IMR-90 (cell line): ENCODE results near the gene PALMD. TPM values are rescaled to one million over a fixed set of nuclear protein-coding genes. Genes with fewer than 3 reads are reported as not detected.

ENCODE experiments used
- ATAC-seq: fragments of 200-7000 bp; cut with Tn5 transposase; 2 replicates; pipeline ENCODE4 v1.9.1; 2020; ENCODE audit warnings: low read depth, mild to moderate bottlenecking, moderate library complexity
- BruUV-seq: library from RNA; stranded (reverse); fragments of 400-500 nt; replicated peaks from 2 replicates; lab custom pipeline; 2021; lab: Mats Ljungman, UMichigan
- CTCF ChIA-PET: fragments of 300-600 bp; formaldehyde crosslinking; extraction: SDS; loops from one replicate; lab custom pipeline; 2021; ENCODE audit warnings: antibody characterized with exemption; lab: Yijun Ruan, JAX
- POLR2A ChIA-PET: fragments of 300-600 bp; sonication (Branson Sonifier 250); formaldehyde crosslinking; loops from one replicate; lab custom pipeline; 2022; ENCODE audit warnings: antibody characterized with exemption; ENCODE audit not compliant: unreplicated experiment; lab: Charles Lee
- DNase-seq: peaks from one replicate; pipeline ENCODE4 v3.0.0; 2013
- H2AFZ ChIP-seq: replicated peaks from 2 replicates; pipeline ENCODE3; 2013; ENCODE audit warnings: low read length, mild to moderate bottlenecking; ENCODE audit not compliant: poor library complexity
- H2AK5ac ChIP-seq: 2 replicates; pipeline ENCODE4 v1.6.1; 2013; ENCODE audit warnings: low read depth, low read length, inconsistent platforms
- H2AK9ac ChIP-seq: replicated peaks from 2 replicates; pipeline ENCODE3; 2013; ENCODE audit warnings: mild to moderate bottlenecking, low read depth, low read length, moderate library complexity; ENCODE audit not compliant: poor library complexity
- H2BK120ac ChIP-seq: 2 replicates; pipeline ENCODE4 v1.6.1; 2013; ENCODE audit warnings: low read depth, low read length, inconsistent platforms
- H2BK15ac ChIP-seq: 3 replicates; pipeline ENCODE4 v1.6.1; 2013; ENCODE audit warnings: low read depth, low read length, inconsistent platforms
- H2BK20ac ChIP-seq: 2 replicates; pipeline ENCODE4 v1.6.1; 2013; ENCODE audit warnings: low read depth, mild to moderate bottlenecking, inconsistent platforms, low read length, moderate library complexity
- H2BK5ac ChIP-seq: 2 replicates; pipeline ENCODE4 v1.6.1; 2013; ENCODE audit warnings: mild to moderate bottlenecking, low read depth, low read length, inconsistent platforms; ENCODE audit not compliant: poor library complexity, severe bottlenecking
- H3K14ac ChIP-seq: replicated peaks from 2 replicates; pipeline ENCODE4 v1.6.1; 2013; ENCODE audit warnings: low read depth, low read length, inconsistent platforms
- H3K18ac ChIP-seq: 2 replicates; pipeline ENCODE4 v1.6.1; 2013; ENCODE audit warnings: low read depth, low read length, control low read depth
- H3K23ac ChIP-seq: 2 replicates; pipeline ENCODE4 v1.6.1; 2013; ENCODE audit warnings: low read depth, low read length, inconsistent platforms
- H3K27ac ChIP-seq: 2 replicates; pipeline ENCODE4 v1.5.1; 2013; ENCODE audit warnings: mild to moderate bottlenecking, control low read depth, low read length; ENCODE audit not compliant: insufficient read depth
- H3K27me3 ChIP-seq: 2 replicates; pipeline ENCODE4 v1.6.1; 2013; ENCODE audit warnings: low read length; ENCODE audit not compliant: control insufficient read depth, insufficient read depth
- H3K36me3 ChIP-seq: 2 replicates; pipeline ENCODE4 v1.6.1; 2013; ENCODE audit warnings: low read length, mixed read lengths; ENCODE audit not compliant: control insufficient read depth, insufficient read depth
- H3K4ac ChIP-seq: 2 replicates; pipeline ENCODE4 v1.6.1; 2013; ENCODE audit warnings: low read depth, low read length, inconsistent platforms
- H3K4me1 ChIP-seq: 2 replicates; pipeline ENCODE4 v1.6.1; 2013; ENCODE audit warnings: low read length, mixed read lengths; ENCODE audit not compliant: control insufficient read depth, insufficient read depth
- H3K4me2 ChIP-seq: 2 replicates; pipeline ENCODE4 v1.6.1; 2013; ENCODE audit warnings: low read depth, mild to moderate bottlenecking, control low read depth, low read length, moderate library complexity
- H3K4me3 ChIP-seq: 2 replicates; pipeline ENCODE4 v1.5.1; 2013; ENCODE audit warnings: low read depth, mild to moderate bottlenecking, control low read depth, low read length, moderate library complexity; ENCODE audit not compliant: insufficient read depth
- H3K56ac ChIP-seq: 2 replicates; pipeline ENCODE4 v1.6.1; 2013; ENCODE audit warnings: low read length, inconsistent platforms; ENCODE audit not compliant: insufficient read depth; ENCODE audit errors: extremely low read depth
- H3K79me1 ChIP-seq, 2 experiments: 2 replicates each; pipeline ENCODE4 v1.6.1; 2013; ENCODE audit warnings: low read length in 2 of 2, inconsistent platforms in 1 of 2, low read depth in 1 of 2
- H3K9ac ChIP-seq: 2 replicates; pipeline ENCODE4 v1.6.1; 2013; ENCODE audit warnings: low read depth, low read length, control low read depth
- H3K9me1 ChIP-seq: 2 replicates; pipeline ENCODE4 v1.6.1; 2013; ENCODE audit warnings: low read length, inconsistent platforms; ENCODE audit not compliant: insufficient read depth
- H3K9me3 ChIP-seq: 2 replicates; pipeline ENCODE4 v1.6.1; 2013; ENCODE audit warnings: low read length; ENCODE audit not compliant: control insufficient read depth, insufficient read depth
- H4K20me1 ChIP-seq: 2 replicates; pipeline ENCODE4 v1.6.1; 2013; ENCODE audit warnings: low read length, inconsistent platforms; ENCODE audit not compliant: insufficient read depth
- H4K5ac ChIP-seq: 2 replicates; pipeline ENCODE4 v1.6.1; 2013; ENCODE audit warnings: mild to moderate bottlenecking, low read depth, low read length, control low read depth
- H4K8ac ChIP-seq, 2 experiments: 2 replicates each; pipeline ENCODE4 v1.6.1; 2013; ENCODE audit warnings: low read depth in 2 of 2, low read length in 2 of 2, control low read depth in 1 of 2, inconsistent platforms in 1 of 2
- H4K91ac ChIP-seq: 2 replicates; pipeline ENCODE4 v1.6.1; 2013; ENCODE audit warnings: low read depth, low read length, inconsistent platforms; ENCODE audit not compliant: insufficient read depth
- BHLHE40 ChIP-seq: fragments of 150-350 bp; IDR thresholded peaks from 2 replicates; pipeline ENCODE4 v1.6.1; 2016; ENCODE audit warnings: mild to moderate bottlenecking, low read depth, low read length
- CEBPB ChIP-seq: IDR thresholded peaks from 2 replicates; pipeline ENCODE4 v1.6.1; 2012; ENCODE audit warnings: low read depth, low read length, improper control_type of control experiment
- CHD1 ChIP-seq: IDR thresholded peaks from 2 replicates; pipeline ENCODE4 v1.6.1; 2012; ENCODE audit warnings: low read depth, low read length, improper control_type of control experiment
- ELK1 ChIP-seq: fragments of 150-350 bp; IDR thresholded peaks from 2 replicates; pipeline ENCODE4 v1.6.1; 2016; ENCODE audit warnings: low read depth, mild to moderate bottlenecking, low read length, moderate library complexity, borderline replicate concordance
- FOS ChIP-seq: fragments of 150-350 bp; IDR thresholded peaks from 2 replicates; pipeline ENCODE4 v1.6.1; 2016; ENCODE audit warnings: low read depth, low read length
- MAFK ChIP-seq: IDR thresholded peaks from 2 replicates; pipeline ENCODE4 v1.6.1; 2012; ENCODE audit warnings: low read depth, low read length, improper control_type of control experiment
- MAZ ChIP-seq: IDR thresholded peaks from 2 replicates; pipeline ENCODE4 v1.6.1; 2012; ENCODE audit warnings: low read depth, mild to moderate bottlenecking, low read length, improper control_type of control experiment, moderate library complexity, borderline replicate concordance
- MXI1 ChIP-seq: IDR thresholded peaks from 2 replicates; pipeline ENCODE4 v1.6.1; 2012; ENCODE audit warnings: low read depth, mild to moderate bottlenecking, low read length, moderate library complexity, borderline replicate concordance
- POLR2A ChIP-seq: IDR thresholded peaks from 2 replicates; pipeline ENCODE4 v1.6.1; 2012; ENCODE audit warnings: mild to moderate bottlenecking, low read depth, low read length
- RCOR1 ChIP-seq: IDR thresholded peaks from 2 replicates; pipeline ENCODE4 v1.6.1; 2012; ENCODE audit warnings: mild to moderate bottlenecking, low read length, improper control_type of control experiment; ENCODE audit not compliant: insufficient replicate concordance
- SMC3 ChIP-seq: fragments of 150-350 bp; IDR thresholded peaks from 2 replicates; pipeline ENCODE4 v1.6.1; 2016; ENCODE audit warnings: low read depth, mild to moderate bottlenecking, antibody characterized with exemption, low read length, moderate library complexity
- USF2 ChIP-seq: fragments of 150-350 bp; IDR thresholded peaks from 2 replicates; pipeline ENCODE4 v1.6.1; 2017; ENCODE audit warnings: mild to moderate bottlenecking, antibody characterized with exemption, low read length, low read depth
- WGBS, 2 experiments: methylation state at CpG; one replicate each; pipeline versions ENCODE4 v1.1.5 to v1.1.7; 2013; ENCODE audit warnings: missing lambda C conversion rate in 2 of 2; ENCODE audit not compliant: insufficient read length in 1 of 2; ENCODE audit errors: extremely low coverage in 2 of 2; 5-methylcytosine and 5-hydroxymethylcytosine counted together
- dilution Hi-C: fragments of 300-500 bp; cut with HindIII; formaldehyde crosslinking; loops from one replicate; pipeline ENCODE4 v1.14.3; 2018; ENCODE audit warnings: low sequenced_read_pairs; ENCODE audit not compliant: unreplicated experiment
- in situ Hi-C: fragments of 300-500 bp; cut with MboI; formaldehyde crosslinking; loops from 3 replicates; pipeline ENCODE4 v1.14.3; 2019; ENCODE audit warnings: low sequenced_read_pairs, inconsistent platforms, mixed read lengths
- intact Hi-C: fragments of 100-400 bp; cut with micrococcal nuclease; formaldehyde crosslinking; loops from 2 replicates; pipeline ENCODE4 v1.10.0; 2022
- polyA plus RNA-seq, 3 experiments: library from polyadenylated mRNA; depleted of rRNA; stranded (reverse); fragments of >200 nt; gene quantifications; 2 replicates each; pipeline ENCODE4 v1.2.3, GENCODE V29; 2012; ENCODE audit warnings: low replicate concordance in 1 of 3
- total RNA-seq: library from RNA; depleted of rRNA; stranded (reverse); fragments of >200 nt; gene quantifications from 2 replicates; pipeline ENCODE4 v1.2.3, GENCODE V29; 2012
- TF ChIP-seq, protein P1 (sequence below): conservative IDR thresholded peaks from 2 replicates; pipeline ENCODE4 v1.5.1; 2012; ENCODE audit warnings: mild to moderate bottlenecking, low read depth, low read length, improper control_type of control experiment

Gene PALMD
- total and polyA plus RNA-seq, 2 of the 4 experiments (the other 2 are of a cell fraction) = 0.51 to 0.72 TPM

- WGBS, 2 experiments = no CpG with 5 or more reads among the region's 4 CpGs
- intact Hi-C loops = loop anchor here (10.0 kb wide), 1 partner anchor 1063 kb away; the partner anchor contains the start of gene SNX7
- Histone ChIP-seq H2AK9ac (no peak overlapping the region), H3K9me3 (no peaks in the 10 kb centered on the region), H3K79me1 (no peaks in the 10 kb centered on the region), H3K23ac (no peak overlapping the region), H2AK5ac (no peak overlapping the region), H4K20me1 (no peaks in the 10 kb centered on the region), H2AFZ (no peak overlapping the region), H4K8ac (no peak overlapping the region; a peak in 1 of 4 replicates), H2BK15ac (no peak overlapping the region; the same call in 2 of the 3 replicates), H2BK20ac (no peak overlapping the region), H4K5ac (no peak overlapping the region), H3K4me3 (no peak overlapping the region), H3K4me1 (peaks cover 5% of the 10 kb centered on the region; the same call in 1 of the 2 replicates), H2BK120ac (peak overlapping the region; percentile 28; the same call in 1 of the 2 replicates), H3K9ac (no peak overlapping the region), H3K18ac (no peak overlapping the region; the same call in 1 of the 2 replicates), H3K27me3 (no peaks in the 10 kb centered on the region), H3K4ac (no peak overlapping the region), H3K27ac (no peak overlapping the region), H2BK5ac (peak overlapping the region; percentile 23), H3K56ac (no peak overlapping the region), H3K14ac (peak overlapping the region; percentile 0; the same call in 1 of the 2 replicates), H3K36me3 (no peaks in the 10 kb centered on the region), H3K4me2 (no peak overlapping the region), H3K9me1 (no peaks in the 10 kb centered on the region), H4K91ac (no peak overlapping the region)
- DNase-seq = peak; percentile 86
- TF ChIP-seq POLR2A = no peak
- TF ChIP-seq USF2 = no peak
- no peak for TF ChIP-seq FOS
- TF ChIP-seq CEBPB = peak; percentile 77
- no peak for TF ChIP-seq ELK1
- TF ChIP-seq BHLHE40 = no peak
- no peak for TF ChIP-seq MAZ
- no peak for TF ChIP-seq SMC3
- TF ChIP-seq MXI1 = no peak
- TF ChIP-seq RCOR1 = no peak
- TF ChIP-seq CHD1 = no peak
- TF ChIP-seq MAFK = peak; percentile 31
- TF ChIP-seq, protein P1, sequence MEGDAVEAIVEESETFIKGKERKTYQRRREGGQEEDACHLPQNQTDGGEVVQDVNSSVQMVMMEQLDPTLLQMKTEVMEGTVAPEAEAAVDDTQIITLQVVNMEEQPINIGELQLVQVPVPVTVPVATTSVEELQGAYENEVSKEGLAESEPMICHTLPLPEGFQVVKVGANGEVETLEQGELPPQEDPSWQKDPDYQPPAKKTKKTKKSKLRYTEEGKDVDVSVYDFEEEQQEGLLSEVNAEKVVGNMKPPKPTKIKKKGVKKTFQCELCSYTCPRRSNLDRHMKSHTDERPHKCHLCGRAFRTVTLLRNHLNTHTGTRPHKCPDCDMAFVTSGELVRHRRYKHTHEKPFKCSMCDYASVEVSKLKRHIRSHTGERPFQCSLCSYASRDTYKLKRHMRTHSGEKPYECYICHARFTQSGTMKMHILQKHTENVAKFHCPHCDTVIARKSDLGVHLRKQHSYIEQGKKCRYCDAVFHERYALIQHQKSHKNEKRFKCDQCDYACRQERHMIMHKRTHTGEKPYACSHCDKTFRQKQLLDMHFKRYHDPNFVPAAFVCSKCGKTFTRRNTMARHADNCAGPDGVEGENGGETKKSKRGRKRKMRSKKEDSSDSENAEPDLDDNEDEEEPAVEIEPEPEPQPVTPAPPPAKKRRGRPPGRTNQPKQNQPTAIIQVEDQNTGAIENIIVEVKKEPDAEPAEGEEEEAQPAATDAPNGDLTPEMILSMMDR = no peak
- ATAC-seq = peak; percentile 24; the same call in 1 of the 2 replicates
- in situ Hi-C loops = no loop called here
- dilution Hi-C loops = no loop called here
- CTCF ChIA-PET = no interaction called here
- POLR2A ChIA-PET = no interaction called here
- no TSS peak for BruUV-seq
Observed at GRCh38 chr1:99727575-99728185, 81.8 kb downstream of the PALMD start.
